Sigmoid colon (tissue), 7 donors: ENCODE measurements around the gene SLC17A8. TPM values are rescaled to one million over a fixed set of nuclear protein-coding genes. Genes with fewer than 3 reads are reported as not detected.

Source experiments
- DNase-seq: peaks from one replicate; pipeline ENCODE4 v3.0.0-alpha.2; 2019
- H3K27ac ChIP-seq, 4 donors: fragments of 200-600 bp; sonication (generic); one replicate each; pipeline ENCODE4 v1.5.1; 2016 to 2019; ENCODE audit warnings: mild to moderate bottlenecking in 1 of 4
- H3K27me3 ChIP-seq, 3 donors: fragments of 200-600 bp; sonication (generic); one replicate each; pipeline ENCODE4 v1.5.1; 2019; ENCODE audit warnings: mild to moderate bottlenecking in 1 of 3
- H3K36me3 ChIP-seq, 4 donors: fragments of 200-600 bp; sonication (generic); one replicate each; pipeline ENCODE4 v1.5.1; 2016 to 2019
- H3K4me1 ChIP-seq, 4 donors: fragments of 200-600 bp; sonication (generic); one replicate each; pipeline ENCODE4 v1.5.1; 2017 to 2019
- H3K4me3 ChIP-seq, 4 donors: fragments of 200-600 bp; sonication (generic); one replicate each; pipeline ENCODE4 v1.5.1; 2017 to 2019; ENCODE audit warnings: mild to moderate bottlenecking in 2 of 4, moderate library complexity in 1 of 4
- H3K9me3 ChIP-seq, 4 donors: fragments of 200-600 bp in 3 of 4; sonication (generic) in 3 of 4; one replicate each; pipeline versions ENCODE4 v1.5.1 to v1.6.1; 2013 to 2019
- CTCF ChIP-seq, 4 experiments: fragments of 450-650 bp in 3 of 4; fragments of 200-600 bp in 1 of 4; IDR thresholded peaks; one replicate each; pipeline ENCODE4 v1.5.1; 2016 to 2019; ENCODE audit warnings: antibody characterized with exemption in 4 of 4, mild to moderate bottlenecking in 3 of 4, moderate library complexity in 2 of 4
- EP300 ChIP-seq, 4 donors: sonication (generic); formaldehyde crosslinking; IDR thresholded peaks; one replicate each; pipeline ENCODE4 v1.6.1; 2017; ENCODE audit warnings: antibody characterized with exemption in 4 of 4
- POLR2A ChIP-seq, 2 donors: fragments of 450-650 bp; IDR thresholded peaks; one replicate each; pipeline ENCODE4 v1.6.1; 2016; ENCODE audit warnings: antibody characterized with exemption in 2 of 2, mild to moderate bottlenecking in 2 of 2, moderate library complexity in 2 of 2
- POLR2AphosphoS5 ChIP-seq, 4 donors: sonication (generic); formaldehyde crosslinking; IDR thresholded peaks; one replicate each; pipeline ENCODE4 v1.6.1; 2017; ENCODE audit warnings: antibody characterized with exemption in 4 of 4
- WGBS, 2 donors: extraction: QIAGEN DNeasy Blood & Tissue Kit; methylation state at CpG; one replicate each; pipeline ENCODE4 v1.1.7; 2013; 5-methylcytosine and 5-hydroxymethylcytosine counted together
- intact Hi-C: fragments of 100-400 bp; cut with DNase I; formaldehyde crosslinking; loops from one replicate; pipeline ENCODE4 v1.15.1; 2023
- polyA plus RNA-seq, 3 donors: library from polyadenylated mRNA; stranded (reverse); fragments of 200-250 nt; gene quantifications; one replicate each; pipeline ENCODE4 v1.2.3, GENCODE V29; 2013
- total RNA-seq, 4 donors: library from RNA; depleted of rRNA; stranded (reverse); fragments of >200 nt; gene quantifications; one replicate each; pipeline ENCODE4 v1.1.0, GENCODE V29; 2016
- donor health status: healthy with polysubstance abuse.
- donor health status: Bipolar disorder and iron deficiency.
- donor health status: healthy.

The SLC17A8 gene
- total and polyA plus RNA-seq, 7 donors = 0.60 to 2.3 (median 0.90) TPM; not detected in 4

- H3K36me3 ChIP-seq = no peaks in the 10 kb centered on the region
- H3K27me3 ChIP-seq = no peaks in the 10 kb centered on the region
- intact Hi-C loops = no loop called here
- no peak overlapping the region for H3K4me3 ChIP-seq
- H3K27ac ChIP-seq = no peak overlapping the region
- no peak for DNase-seq
- TF ChIP-seq POLR2A (IDR thresholded peaks at IDR 0.05) (no peak), EP300 (IDR thresholded peaks at IDR 0.05) (no peak), POLR2AphosphoS5 (IDR thresholded peaks at IDR 0.05) (no peak), CTCF (IDR thresholded peaks at IDR 0.05) (no peak)
- peaks cover 0 to 8% (median 7%) of the 10 kb centered on the region in 4 donors for H3K4me1 ChIP-seq
- WGBS, 2 donors = 88 to 90% methylated on average over 1 of the region's 1 CpG
- no peaks in the 10 kb centered on the region for H3K9me3 ChIP-seq
Measured at GRCh38 chr12:100461330-100461973, 104.6 kb downstream of the SLC17A8 start.

DNA sequence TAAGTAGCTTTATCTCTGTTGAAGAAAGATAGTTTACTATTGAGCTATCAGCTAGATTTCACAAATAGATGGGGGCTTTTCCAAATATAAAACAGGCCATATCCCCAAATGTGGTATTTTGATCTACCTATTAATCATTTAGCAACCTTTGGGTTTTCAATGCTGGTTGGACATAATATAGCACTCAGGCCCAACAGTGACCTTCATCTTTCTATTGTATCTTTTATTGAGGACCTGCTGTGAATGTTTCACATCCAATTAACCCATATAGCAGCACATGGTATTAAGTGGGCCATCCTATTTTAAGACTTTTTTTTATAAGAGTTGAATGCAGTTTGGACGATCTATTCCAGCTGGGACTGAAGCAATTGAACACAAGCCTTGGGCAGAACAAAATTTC is 106.8 kb downstream of the SLC17A8 start:
- H3K4me1 ChIP-seq = peaks cover 0 to 8% (median 7%) of the 10 kb centered on the region in 4 donors
- DNase-seq = no peak
- H3K27me3 ChIP-seq = no peaks in the 10 kb centered on the region
- H3K4me3 ChIP-seq = no peak overlapping the region
- H3K36me3 ChIP-seq = no peaks in the 10 kb centered on the region
- TF ChIP-seq POLR2AphosphoS5 (IDR thresholded peaks at IDR 0.05) = no peak
- no peak for TF ChIP-seq CTCF (IDR thresholded peaks at IDR 0.05)
- no peak overlapping the region for H3K27ac ChIP-seq
- no peaks in the 10 kb centered on the region for H3K9me3 ChIP-seq
- intact Hi-C loops = no loop called here
- 81 to 88% methylated on average over 1 of the region's 1 CpG for whole genome bisulfite sequencing, 2 donors

GRCh38 chr12:100464529-100464928 is 107.7 kb downstream of the SLC17A8 start:
- Histone ChIP-seq H3K4me3 (no peak overlapping the region), H3K4me1 (peaks cover 0 to 8% (median 7%) of the 10 kb centered on the region in 4 donors)
- 95 to 96% methylated on average over 1 of the region's 1 CpG for WGBS, 2 donors

DNA sequence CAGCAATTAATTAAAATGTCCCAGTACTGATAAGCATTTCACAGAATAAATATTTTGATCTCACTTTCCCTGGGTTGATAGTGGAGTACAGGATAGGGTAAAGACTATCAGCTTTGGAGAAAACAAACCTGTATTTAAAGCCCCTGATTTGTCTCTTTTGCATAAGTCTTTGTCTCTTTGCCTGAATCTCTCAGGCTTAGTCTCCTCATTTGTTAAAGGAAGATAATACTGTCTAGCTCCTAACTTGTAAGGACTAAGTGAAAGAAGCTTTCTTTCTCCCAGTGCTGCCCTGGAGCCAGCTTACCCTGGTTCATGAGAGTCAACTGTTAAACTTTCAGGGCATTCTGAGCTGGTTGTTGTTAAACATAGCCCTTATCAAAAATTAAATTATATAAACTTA is 111.3 kb downstream of the SLC17A8 start:
- Histone ChIP-seq H3K9me3 (no peaks in the 10 kb centered on the region), H3K27ac (no peak overlapping the region), H3K27me3 (no peaks in the 10 kb centered on the region), H3K4me3 (no peak overlapping the region), H3K36me3 (no peaks in the 10 kb centered on the region), H3K4me1 (peaks cover 0 to 3% (median 1%) of the 10 kb centered on the region in 4 donors)
- intact Hi-C loops = no loop called here
- TF ChIP-seq CTCF (IDR thresholded peaks at IDR 0.05) = no peak
- no peak for TF ChIP-seq POLR2AphosphoS5 (IDR thresholded peaks at IDR 0.05)
- no peak for TF ChIP-seq EP300 (IDR thresholded peaks at IDR 0.05)
- no peak for TF ChIP-seq POLR2A (IDR thresholded peaks at IDR 0.05)
- DNase-seq = no peak

More at GRCh38 chr12:100464529-100464928, 107.7 kb downstream of the SLC17A8 start:
- no peak for TF ChIP-seq POLR2A (IDR thresholded peaks at IDR 0.05)
- TF ChIP-seq EP300 (IDR thresholded peaks at IDR 0.05) = no peak
- TF ChIP-seq CTCF (IDR thresholded peaks at IDR 0.05) = no peak
- TF ChIP-seq POLR2AphosphoS5 (IDR thresholded peaks at IDR 0.05) = no peak
- DNase-seq = no peak
- Histone ChIP-seq H3K27ac (no peak overlapping the region), H3K27me3 (no peaks in the 10 kb centered on the region), H3K9me3 (no peaks in the 10 kb centered on the region), H3K36me3 (no peaks in the 10 kb centered on the region)
- intact Hi-C loops = no loop called here

Other genes with a start within 250 kb of the SLC17A8 start
- 10 to 100 TPM; 33.3 to 41.7 (median 36.4) TPM for gene BLTP3B, start 214.2 kb upstream of the SLC17A8 start, total RNA-seq
- 10 to 100 TPM in 1 of 3 donors, 1 to 10 TPM in 2; 6.0 to 21.7 (median 9.3) TPM for gene BLTP3B, start 214.2 kb upstream of the SLC17A8 start, polyA plus RNA-seq
- 10 to 100 TPM in 3 of 4 donors, 1 to 10 TPM in 1; 9.1 to 31.4 (median 23.3) TPM for gene ACTR6, start 156.3 kb upstream of the SLC17A8 start, total RNA-seq
- gene ACTR6, start 156.3 kb upstream of the SLC17A8 start, polyA plus RNA-seq = 10 to 100 TPM; 21.7 to 37.5 (median 34.8) TPM
- under 1 TPM in 1 of 4 donors, not detected in 3; 0.82 TPM for gene DEPDC4, start 90.0 kb upstream of the SLC17A8 start, total RNA-seq
- gene DEPDC4, start 90.0 kb upstream of the SLC17A8 start, polyA plus RNA-seq = 1 to 10 TPM in 2 of 3 donors, under 1 TPM in 1; 0.60 to 1.2 (median 1.1) TPM
- gene SCYL2, start 89.9 kb upstream of the SLC17A8 start, total RNA-seq = 10 to 100 TPM; 52.4 to 97.3 (median 67.0) TPM
- 10 to 100 TPM; 17.5 to 26.8 (median 21.0) TPM for gene SCYL2, start 89.9 kb upstream of the SLC17A8 start, polyA plus RNA-seq
- not detected for gene NR1H4, start 116.8 kb downstream of the SLC17A8 start, total RNA-seq
- 10 to 100 TPM in 1 of 3 donors, 1 to 10 TPM in 2; 4.5 to 43.9 (median 9.6) TPM for gene NR1H4, start 116.8 kb downstream of the SLC17A8 start, polyA plus RNA-seq
- 1 to 10 TPM; 1.6 to 6.1 (median 3.6) TPM for gene GAS2L3, start 216.6 kb downstream of the SLC17A8 start, total RNA-seq
- gene GAS2L3, start 216.6 kb downstream of the SLC17A8 start, polyA plus RNA-seq = 1 to 10 TPM; 3.6 to 5.5 (median 5.4) TPM